ENCODE results near the gene SHC2.

SHC2 gene, protein sequence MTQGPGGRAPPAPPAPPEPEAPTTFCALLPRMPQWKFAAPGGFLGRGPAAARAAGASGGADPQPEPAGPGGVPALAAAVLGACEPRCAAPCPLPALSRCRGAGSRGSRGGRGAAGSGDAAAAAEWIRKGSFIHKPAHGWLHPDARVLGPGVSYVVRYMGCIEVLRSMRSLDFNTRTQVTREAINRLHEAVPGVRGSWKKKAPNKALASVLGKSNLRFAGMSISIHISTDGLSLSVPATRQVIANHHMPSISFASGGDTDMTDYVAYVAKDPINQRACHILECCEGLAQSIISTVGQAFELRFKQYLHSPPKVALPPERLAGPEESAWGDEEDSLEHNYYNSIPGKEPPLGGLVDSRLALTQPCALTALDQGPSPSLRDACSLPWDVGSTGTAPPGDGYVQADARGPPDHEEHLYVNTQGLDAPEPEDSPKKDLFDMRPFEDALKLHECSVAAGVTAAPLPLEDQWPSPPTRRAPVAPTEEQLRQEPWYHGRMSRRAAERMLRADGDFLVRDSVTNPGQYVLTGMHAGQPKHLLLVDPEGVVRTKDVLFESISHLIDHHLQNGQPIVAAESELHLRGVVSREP

DNA sequence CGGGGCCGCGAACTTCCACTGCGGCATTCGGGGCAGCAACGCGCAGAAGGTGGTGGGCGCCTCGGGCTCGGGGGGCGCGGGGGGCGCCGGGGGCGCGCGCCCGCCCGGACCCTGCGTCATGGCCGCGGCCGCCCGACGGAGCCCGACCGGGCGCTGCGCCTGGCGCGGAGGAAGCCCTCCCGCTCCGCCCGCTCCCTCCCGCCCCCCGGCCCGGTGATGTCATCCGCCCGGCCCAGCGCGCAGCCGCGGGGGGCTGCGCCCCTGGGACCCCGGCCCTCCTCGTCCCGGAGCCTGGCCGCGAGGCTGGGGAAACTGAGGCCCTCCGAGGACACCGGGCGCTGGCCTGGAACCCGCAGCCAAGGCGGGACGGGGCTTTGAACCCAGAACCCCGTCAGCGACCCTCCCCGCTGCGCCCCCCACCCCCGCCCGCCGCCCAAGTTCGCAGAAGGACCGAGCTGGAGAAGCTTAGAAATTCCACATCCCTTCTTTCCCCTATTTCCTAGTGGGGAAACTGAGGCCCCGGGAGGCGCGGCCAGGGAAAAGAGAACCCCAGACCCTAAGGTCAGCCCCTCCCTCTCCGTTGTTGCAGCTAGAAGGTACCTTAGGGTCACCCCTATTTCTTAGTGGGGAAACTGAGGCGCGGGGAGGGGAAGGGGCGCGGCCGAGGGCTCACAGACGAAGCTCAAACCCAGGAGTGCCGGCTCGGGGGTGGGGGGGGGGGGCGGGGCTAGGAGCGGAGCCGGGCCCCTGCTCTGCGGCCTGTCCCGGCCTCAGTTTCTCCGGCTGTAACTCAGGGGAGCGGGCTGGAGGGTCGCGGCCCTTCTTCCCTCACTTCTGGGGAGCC lies at the start of gene SHC2:
SHC2 (minus strand) TSS at position 157 of the 844 bp plus-strand sequence; CDS start at position 120, 37 bp downstream.
- no peak for DNase-seq

DNA sequence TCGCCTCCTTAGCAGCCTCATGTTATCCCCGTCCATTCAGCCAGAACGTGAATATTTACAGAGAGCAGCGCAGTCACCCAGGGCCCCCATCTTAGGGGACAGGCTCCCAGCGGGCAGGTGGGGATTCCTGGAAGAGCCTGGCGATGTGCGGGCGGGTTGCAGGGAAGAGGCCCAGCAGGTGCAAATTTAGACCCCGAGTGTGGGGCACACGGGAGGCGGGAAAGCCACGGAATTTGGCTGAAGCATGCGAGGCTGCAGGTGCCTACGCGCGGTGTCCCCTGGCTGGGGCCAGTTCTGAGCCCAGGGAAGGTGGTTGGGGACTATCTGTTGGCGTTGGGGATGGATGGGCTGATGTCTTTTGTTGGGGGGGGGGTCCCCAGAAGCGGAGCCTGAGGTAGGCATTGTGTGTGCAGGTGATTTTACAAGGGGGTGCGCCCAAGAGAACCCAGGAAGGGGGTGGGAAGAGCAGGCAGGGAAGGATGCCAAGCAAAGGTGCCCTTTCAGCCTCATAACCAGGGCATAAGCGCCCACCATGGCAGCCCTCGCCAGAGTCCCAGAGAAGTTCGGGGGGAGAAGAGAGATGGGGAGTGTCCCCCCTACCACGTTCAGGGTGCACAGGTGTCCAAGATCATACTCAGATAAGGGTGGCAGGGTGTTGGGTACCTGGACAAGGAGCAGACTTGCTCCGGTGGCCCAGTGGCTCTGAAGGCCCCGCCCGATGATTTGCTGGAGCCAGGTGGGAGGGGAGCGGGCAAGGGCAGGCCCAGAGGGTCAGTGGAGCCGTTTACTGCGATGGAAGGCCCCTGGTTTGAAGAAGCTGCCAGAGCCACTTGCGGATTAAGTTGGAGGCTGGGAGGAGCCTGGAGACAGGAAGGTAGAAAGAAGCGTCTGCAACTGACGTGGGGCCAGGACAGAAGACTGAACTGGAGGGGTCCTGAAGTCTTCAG lies 47.6 kb upstream of the SHC2 start:
- DNase-seq = no peak

DNA sequence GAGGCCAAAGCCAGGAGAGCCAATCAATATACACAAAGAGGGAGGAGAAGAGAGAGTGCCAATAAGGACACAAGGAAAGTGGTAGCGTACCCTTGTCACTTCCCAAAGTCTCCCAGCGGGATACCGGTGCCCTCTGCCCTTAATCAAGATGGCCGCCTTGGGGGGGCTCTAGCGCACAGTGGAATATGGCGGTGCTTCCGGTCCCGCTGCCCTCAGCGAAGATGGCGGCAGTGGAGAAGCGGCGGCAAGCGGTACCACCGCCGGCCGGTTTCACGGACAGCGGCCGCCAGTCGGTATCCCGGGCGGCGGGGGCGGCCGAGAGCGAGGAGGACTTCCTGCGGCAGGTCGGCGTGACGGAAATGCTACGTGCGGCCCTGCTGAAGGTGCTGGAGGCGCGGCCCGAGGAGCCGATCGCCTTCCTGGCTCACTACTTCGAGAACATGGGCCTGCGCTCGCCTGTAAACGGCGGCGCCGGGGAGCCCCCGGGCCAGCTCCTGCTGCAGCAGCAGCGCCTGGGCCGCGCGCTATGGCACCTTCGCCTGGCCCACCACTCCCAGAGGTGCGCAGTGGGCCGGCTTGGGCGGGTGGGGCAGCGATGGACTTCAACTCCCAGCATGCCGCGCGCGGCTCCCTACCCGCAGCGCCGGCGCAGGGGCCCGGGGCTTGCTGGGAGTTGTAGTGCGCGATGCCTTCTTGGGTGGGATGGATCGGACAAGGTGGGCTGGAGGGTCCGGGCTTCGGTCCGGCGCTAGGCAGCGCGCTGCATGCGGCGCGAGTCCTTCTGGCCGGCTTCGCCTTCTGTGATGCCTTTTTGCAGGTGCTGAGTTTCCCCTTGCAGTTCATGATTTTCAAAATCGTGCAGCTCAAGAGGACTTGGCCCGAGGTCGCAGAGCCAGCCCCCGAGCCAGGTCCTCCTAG lies 46.7 kb upstream of the SHC2 start, which contains the start of gene TPGS1:
TPGS1 (plus strand) TSS at position 212 of the 918 bp plus-strand sequence; CDS start at position 222, 10 bp downstream.
- DNase-seq = peak; percentile 94

DNA sequence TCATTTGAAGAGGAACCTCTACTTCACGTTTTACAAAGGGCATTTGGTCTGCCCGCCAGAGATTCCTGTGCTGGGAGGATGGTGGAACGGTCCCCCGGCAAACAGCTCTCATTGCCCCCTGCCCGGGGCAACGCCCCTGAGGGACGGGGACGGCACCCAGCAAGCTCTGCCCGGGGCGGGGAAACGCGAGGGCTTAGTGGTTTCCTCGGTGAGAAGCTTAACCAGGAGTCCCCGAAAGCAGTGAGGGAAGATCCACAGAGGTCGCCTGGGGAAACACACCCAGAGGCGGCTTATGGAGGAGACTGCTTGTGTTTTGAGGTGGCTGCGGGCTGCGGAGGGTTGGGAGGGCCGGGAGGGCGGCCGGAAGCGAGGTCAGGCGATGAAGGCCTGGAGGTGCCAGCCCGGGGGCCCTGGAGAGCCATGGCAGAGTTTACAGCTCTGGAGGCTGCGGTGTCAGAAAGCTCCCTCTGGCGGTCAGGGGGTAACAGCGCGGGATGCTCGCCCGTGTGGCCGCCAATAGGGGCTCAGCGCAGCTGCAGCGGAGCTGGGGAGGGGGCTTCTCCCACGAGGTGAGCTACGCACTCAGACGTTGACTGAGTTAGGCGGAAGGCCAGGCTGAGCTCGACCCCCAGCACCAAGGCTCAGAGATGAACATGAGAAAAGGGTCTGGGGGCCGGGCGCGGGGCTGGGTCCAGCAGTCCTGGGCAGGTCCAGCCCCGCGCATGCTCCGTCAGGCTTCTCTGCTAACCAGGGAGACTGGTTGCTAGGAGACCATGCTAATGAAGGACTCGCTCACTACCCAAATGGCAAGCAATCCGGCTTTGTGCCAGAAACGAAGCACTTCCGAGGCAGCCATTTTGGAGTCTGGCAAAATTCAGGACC lies 45.8 kb upstream of the SHC2 start:
- peak; percentile 73 for DNase-seq

DNA sequence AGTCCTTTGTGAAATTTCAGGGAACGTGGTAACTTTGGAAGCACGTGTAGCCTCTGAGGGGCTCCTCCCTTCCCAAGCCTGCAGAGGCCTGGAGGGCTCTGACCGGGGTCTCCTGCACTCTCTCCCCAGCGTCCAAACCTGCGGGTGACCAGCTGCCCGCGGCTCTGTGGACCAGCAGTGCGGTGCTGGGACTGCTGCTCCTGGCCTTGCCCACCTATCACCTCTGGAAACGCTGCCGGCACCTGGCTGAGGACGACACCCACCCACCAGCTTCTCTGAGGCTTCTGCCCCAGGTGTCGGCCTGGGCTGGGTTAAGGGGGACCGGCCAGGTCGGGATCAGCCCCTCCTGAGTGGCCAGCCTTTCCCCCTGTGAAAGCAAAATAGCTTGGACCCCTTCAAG lies 43.8 kb upstream of the SHC2 start:
- no peak for DNase-seq

DNA sequence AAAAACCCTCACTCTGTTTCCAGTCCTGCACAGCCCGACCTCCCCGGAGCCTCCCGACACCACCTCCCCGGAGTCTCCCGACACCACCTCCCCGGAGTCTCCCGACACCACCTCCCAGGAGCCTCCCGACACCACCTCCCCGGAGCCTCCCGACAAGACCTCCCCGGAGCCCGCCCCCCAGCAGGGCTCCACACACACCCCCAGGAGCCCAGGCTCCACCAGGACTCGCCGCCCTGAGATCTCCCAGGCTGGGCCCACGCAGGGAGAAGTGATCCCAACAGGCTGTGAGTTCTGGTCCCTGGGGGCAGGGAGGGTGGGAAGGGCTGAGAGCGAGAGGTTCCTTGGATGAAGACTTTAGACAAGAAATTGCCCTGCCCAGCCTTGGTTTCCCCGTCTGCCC lies 40.8 kb upstream of the SHC2 start:
- no peak for DNase-seq

DNA sequence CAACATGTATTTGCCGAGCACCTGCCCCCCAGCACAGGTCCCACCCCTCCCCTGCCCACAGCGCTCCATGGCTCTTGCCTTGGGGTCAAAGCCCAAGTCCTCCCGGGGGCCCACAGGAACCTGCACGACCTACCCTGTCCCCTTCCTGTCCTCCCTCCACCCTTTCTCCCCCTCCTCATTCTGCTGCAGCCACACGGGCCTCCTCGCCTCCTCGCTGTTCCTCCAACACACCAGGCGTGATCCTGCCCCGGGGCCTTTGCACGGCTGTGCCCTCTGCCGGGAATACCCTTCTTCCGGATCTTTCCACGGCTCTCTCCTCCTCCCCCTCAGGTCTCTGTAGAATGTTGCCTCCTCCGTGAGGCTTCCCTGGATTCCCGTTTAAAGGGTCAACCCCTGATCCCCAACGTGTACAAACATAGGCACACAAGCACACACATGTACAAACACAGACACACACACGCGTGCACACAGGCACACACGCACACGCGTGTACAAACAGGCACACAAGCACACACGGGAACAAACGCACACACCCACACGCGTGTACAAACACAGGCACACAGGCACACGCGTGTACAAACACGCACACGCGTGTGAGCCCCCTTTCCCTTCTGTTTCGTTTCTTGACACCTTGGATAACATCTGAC lies 38.3 kb upstream of the SHC2 start:
- DNase-seq = no peak

DNA sequence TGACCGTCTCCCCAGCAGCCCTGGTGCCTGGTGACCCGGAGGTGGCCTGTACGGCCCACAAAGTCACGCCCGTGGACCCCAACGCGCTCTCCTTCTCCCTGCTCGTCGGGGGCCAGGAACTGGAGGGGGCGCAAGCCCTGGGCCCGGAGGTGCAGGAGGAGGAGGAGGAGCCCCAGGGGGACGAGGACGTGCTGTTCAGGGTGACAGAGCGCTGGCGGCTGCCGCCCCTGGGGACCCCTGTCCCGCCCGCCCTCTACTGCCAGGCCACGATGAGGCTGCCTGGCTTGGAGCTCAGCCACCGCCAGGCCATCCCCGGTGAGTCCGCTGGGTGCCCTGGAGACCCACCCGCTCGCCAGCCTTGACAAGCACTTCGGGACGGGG lies 37.7 kb upstream of the SHC2 start:
- no peak for DNase-seq

DNA sequence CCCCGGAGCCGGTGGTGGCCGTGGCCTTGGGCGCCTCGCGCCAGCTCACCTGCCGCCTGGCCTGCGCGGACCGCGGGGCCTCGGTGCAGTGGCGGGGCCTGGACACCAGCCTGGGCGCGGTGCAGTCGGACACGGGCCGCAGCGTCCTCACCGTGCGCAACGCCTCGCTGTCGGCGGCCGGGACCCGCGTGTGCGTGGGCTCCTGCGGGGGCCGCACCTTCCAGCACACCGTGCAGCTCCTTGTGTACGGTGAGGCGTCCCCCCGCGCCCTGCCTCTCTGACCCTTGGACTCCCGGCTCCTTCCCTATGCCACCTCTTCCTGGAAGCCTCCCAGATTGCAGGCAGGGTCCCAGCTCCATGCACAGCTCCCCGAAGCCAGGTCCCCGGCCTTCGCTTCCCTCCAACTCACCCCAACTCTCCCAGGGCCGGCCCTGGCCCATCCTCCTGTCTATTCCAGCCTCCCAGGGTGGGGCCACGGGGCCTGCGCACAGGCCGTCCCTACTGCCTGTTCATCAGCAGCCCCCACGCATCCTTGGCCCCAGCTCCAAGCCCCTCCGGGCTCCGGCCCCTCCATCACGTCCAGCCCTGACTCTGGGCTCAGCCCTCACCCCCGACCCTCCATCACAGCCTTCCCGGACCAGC lies 37.2 kb upstream of the SHC2 start:
- DNase-seq = no peak

DNA sequence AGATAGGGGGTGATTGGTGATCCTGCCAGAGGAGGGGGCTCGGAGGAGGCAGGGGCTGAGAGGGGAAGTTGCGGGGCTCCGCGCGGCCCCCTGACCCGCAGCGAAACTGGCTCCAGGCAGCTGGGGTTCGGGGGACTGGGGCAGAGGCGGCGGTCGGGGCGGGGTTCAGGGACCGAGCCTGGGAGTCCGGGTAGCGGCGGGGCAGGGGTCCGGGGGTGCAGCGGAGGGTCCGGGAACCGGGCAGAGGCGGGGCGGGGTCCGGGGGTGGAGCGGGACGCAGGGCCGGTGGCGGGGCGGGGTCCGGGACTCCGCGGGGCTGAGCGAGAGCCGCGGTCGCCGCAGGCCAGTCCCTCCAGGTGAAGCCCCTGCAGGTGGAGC lies 36.6 kb upstream of the SHC2 start:
- no peak for DNase-seq

DNA sequence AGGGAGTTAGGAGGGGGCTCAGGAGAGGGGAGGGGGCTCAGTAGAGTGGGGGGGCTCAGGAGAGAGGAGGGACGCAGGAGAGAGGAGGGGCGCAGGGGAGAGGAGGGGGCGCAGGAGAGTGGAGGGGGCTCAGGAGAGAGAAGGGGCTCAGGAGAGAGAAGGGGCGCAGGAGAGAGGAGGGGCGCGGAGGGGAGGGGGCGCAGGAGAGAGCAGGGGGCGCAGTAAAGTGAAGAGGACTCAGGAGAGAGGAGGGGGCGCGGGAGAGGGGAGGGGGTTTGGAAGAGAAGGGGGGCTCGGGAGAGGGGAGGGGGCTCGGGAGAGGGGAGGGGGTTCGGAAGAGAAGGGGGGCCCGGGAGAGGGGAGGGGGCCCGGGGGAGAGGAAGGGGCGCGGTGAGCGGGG lies 36.2 kb upstream of the SHC2 start:
- no peak for DNase-seq

DNA sequence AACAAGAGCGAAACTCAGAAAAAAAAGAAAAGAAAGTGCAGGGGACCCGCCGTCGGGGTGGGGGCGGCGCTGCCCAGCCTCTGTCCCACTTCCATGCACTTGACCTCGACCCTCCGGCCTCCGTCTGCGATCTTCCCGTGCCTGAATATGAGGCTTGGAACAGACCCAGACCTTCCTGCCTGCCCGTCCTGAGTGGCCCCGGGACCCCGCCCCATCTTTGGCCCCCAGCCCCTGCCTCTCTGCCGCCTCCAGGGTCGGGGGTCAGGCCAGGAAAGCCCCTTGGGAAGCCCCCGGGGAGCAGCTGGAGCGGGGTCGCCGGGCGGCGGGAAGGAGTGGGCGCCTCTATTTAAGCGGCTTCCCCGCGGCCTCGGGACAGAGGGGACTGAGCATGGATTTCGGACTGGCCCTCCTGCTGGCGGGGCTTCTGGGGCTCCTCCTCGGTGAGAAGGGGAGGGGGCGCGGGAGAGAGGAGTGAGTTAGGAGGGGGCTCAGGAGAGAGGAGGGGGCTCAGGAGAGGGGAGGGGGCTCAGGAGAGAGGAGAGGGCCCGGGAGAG lies 35.4 kb upstream of the SHC2 start, which contains the start of gene MADCAM1:
MADCAM1 (plus strand) TSS at position 375 of the 554 bp plus-strand sequence; CDS start at position 389, 14 bp downstream.
- no peak for DNase-seq

DNA sequence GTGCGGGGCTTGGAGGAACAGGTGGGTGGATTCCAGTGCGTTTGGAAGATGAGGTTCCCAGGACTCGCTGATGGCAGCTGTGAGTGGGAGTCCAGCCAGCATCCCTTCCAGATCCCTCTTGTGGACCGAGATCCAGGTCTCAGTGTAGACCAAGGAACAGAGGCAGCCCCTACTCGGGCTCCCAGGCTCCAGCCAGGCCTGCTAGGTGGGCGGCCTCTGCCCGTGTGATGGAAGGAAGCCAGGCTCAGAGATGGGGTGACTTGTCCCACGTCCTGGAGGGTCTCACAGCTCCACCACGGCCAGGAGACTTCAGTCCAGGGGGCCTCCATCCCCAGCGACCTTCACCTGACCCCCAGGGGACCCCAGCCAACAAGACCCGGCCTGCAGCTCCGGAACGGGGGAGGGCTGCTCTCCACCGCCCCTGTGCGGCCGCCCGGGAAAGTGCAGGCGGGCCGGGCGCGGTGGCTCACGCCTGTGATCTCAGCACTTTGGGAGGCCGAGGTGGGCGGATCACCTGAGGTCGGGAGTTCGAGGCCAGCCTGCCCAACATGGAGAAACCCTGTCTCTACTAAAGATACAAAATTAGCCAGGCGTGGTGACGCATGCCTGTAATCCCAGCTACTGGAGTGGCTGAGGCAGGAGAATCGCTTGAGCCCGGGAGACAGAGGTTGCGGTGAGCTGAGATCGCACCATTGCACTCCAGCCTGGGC lies 34.7 kb upstream of the SHC2 start:
- no peak for DNase-seq

DNA sequence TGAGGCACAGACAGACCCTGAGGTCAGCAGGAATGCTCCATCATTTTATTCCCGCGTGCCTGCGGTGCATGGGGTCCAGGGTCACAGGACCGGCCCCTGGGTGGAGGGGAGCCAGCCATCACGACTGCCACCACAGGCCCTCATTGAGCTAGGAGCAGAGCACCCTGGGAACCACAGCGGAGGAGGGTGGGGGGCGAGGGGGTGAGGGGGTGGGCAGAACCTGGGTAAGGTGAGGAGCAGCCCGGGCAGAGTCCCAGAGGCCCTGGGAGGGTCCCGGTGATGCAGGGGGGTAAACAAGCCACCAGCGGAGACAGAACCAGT lies 34.2 kb upstream of the SHC2 start:
- DNase-seq = no peak

DNA sequence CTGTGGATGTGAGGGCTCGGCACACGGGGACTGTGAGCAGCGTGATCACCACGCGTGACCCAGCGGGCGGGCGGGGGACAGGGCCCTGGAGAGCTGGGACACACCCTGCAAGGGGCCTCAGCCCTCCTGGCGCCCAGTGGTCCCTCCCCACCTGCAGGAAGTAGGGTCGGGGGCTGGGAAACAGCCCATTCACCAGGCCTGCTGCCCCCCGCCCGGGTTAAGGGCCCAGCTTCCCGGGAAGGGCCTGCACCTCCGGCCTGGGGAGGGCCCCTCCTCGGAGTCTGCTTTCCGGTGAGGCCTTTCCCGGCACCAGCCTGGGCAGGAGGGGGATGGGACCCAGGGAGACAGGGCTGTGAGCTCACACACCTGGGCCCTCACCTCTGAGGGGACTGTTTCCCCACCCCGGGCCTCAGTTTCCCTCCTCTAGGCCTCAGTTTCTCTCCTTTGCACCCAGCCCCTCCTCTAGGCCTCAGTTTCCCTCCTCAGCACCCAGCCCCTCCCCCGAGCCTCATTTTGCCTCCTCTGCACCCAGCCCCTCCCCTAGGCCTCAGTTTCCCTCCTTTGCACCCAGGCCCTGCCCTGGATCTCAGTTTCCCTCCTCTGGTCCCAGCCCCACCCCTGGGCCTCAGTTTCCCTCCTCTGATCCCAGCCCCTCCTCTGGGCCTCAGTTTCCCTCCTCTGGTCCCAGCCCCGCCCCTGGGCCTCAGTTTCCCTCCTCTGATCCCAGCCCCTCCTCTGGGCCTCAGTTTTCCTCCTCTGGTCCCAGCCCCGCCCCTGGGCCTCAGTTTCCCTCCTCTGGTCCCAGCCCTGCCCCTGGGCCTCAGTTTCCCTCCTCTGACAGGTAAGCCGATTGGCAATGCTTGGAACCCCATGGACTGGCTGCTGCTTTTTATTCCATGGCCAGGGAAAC lies 33.6 kb upstream of the SHC2 start:
- DNase-seq = no peak

DNA sequence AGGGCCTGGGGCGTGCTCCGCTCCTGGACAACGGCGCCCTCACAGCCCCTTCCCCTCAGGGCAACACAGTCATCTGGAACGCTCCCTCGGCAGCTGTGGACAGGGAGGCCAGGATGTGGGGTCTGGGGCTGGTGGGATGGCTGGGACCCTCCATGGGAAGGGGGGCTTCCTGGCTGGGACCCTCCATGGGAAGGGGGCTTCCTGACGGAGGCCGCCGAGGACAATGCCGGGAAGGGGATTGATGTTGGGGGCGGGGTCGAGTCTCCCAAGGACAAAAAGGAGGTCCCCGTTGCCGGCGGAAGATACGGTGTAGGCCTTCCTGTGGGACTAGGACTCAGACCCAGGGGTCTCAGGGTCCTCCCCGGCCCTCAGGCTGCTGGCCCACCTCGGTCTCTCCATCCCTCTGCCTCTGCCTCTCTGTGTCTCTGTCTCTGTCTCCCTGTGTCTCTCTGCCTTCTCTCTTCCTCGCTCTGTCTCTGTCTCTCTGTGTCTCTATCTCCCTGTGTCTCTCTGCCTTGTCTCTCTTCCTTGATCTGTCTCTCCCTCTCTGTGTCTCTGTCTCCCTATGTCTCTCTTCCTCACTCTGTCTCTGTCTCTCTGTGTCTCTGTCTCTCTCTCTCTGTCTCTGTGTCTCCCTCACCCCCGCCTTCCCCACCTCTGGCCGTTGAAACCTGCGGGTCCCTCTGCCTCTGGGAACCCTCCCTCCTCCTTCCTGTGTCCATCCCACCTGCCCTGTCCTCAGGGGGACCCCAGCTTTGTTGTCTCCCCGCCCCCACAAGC lies 32.7 kb upstream of the SHC2 start:
- DNase-seq = no peak
